GM19397 (cell line): ENCODE data around the gene ANAPC2.

ENCODE experiments used
- ATAC-seq: cut with Tn5 transposase; IDR thresholded peaks from one replicate; pipeline ENCODE4 v1.9.1; 2021; ENCODE audit warnings: mild to moderate bottlenecking, moderate library complexity; ENCODE audit not compliant: unreplicated experiment

ANAPC2 gene

GRCh38 chr9:137215196-137215986 is 27.0 kb upstream of the ANAPC2 start:
- no peak for ATAC-seq

GRCh38 chr9:137214620-137215019 is 26.3 kb upstream of the ANAPC2 start:
- ATAC-seq: no peak

GRCh38 chr9:137213160-137214060 is 25.1 kb upstream of the ANAPC2 start:
- no peak for ATAC-seq

GRCh38 chr9:137212520-137212919 is 24.2 kb upstream of the ANAPC2 start:
- ATAC-seq: no peak

- no peak for ATAC-seq
Observed at GRCh38 chr9:137211532-137211931, 23.2 kb upstream of the ANAPC2 start.

- no peak for ATAC-seq
Observed at GRCh38 chr9:137206602-137207001, 18.2 kb upstream of the ANAPC2 start.

- peak; percentile 51 for ATAC-seq
Observed at GRCh38 chr9:137205126-137206069, 17.0 kb upstream of the ANAPC2 start, which contains the start of the genes NDOR1 and TMEM203. Gene NDOR1, plus strand, starts transcription at chr9:137205700. Its CDS starts 78 bp downstream, at chr9:137205778. Gene TMEM203, minus strand, starts transcription at chr9:137205648. Its CDS starts 234 bp downstream, at chr9:137205414.

- ATAC-seq: no peak
Observed at GRCh38 chr9:137204731-137205125, 16.4 kb upstream of the ANAPC2 start.

GRCh38 chr9:137202966-137203365 is 14.6 kb upstream of the ANAPC2 start:
- ATAC-seq: no peak

GRCh38 chr9:137201205-137201868 is 13.0 kb upstream of the ANAPC2 start:
- ATAC-seq: no peak

- ATAC-seq: peak; percentile 82
Observed at GRCh38 chr9:137200311-137201204, 12.2 kb upstream of the ANAPC2 start, which contains the start of gene TPRN. Gene TPRN, minus strand, starts transcription at chr9:137200741. Its CDS starts 30 bp downstream, at chr9:137200711.

GRCh38 chr9:137199411-137200121 is 11.2 kb upstream of the ANAPC2 start:
- ATAC-seq: no peak

GRCh38 chr9:137198902-137199283 is 10.5 kb upstream of the ANAPC2 start:
- no peak for ATAC-seq

GRCh38 chr9:137198051-137198901 is 9.9 kb upstream of the ANAPC2 start:
- ATAC-seq: no peak

GRCh38 chr9:137195525-137196220 is 7.3 kb upstream of the ANAPC2 start:
- no peak for ATAC-seq

GRCh38 chr9:137194909-137195308 is 6.5 kb upstream of the ANAPC2 start:
- no peak for ATAC-seq

- no peak for ATAC-seq
Observed at GRCh38 chr9:137194388-137194787, 6.0 kb upstream of the ANAPC2 start.
